ENCODE measurements around the gene CHURC1.

DNA sequence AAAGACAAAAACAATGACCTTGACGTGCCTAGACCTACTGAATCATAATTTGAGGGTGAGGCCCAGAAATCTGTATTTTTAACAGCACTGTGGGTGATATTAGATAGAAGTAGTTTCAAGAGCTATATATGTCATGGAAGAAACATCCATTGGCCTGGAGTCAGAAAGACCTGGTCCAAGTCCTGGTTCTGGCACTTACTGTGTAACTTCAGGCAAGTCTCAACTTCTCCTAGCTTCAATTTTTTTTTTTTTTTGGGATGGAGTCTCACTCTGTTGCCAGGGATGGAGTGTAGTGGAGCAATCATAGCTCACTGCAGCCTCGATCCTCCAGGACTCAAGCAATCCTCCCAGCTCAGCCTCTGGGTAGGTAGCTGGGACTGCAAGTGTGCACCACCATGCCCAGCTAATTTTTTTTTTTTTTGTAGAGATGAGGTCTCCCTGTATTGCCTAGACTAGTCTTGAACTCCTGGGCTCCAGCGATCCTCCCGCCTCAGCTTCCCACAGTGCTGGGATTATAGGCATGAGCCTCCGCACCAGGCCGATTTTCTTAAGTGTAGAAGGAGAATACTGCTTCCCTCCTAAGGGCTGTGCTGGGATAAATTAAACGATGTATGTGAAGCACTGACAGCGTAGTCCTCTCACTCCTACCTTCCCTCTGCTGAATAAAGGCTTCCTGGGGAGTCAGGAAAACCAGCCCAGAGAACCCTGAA lies 42.6 kb downstream of the CHURC1 start:
- TF ChIP-seq EZH2 (IDR thresholded peaks at IDR 0.05; ENCODE audit: low read depth, unreplicated experiment): no peak
- TF ChIP-seq CTCF (conservative IDR thresholded peaks at IDR 0.05; ENCODE audit: low read depth in 2 of 2): no peak
